NCI-H748 (cell line): ENCODE measurements around the gene NOS3.

Experiments used
- DNase-seq: peaks from one replicate; lab custom pipeline; 2025; ENCODE audit not compliant: unreplicated experiment; lab: John Stamatoyannopoulos, UW

The NOS3 gene

DNA sequence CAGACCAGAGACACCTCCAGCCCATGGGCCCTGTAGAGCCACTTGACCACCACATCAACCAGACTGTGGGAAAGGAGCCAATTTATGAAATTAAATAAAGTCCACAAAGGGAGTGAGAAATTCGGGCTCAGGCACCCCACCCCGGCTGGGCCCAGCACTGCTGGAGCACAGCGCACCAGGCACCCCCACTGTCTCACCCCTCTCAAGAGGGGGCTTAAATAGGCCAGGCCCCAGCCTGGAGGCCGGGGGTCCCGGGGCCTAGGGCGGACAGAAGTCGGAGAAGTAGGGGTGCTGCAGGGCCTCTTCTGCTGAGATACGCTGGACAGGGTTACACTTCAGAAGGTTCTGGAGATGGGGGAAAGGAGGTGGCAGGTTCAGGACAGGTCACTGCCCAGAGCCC lies 62.9 kb downstream of the NOS3 start:
- DNase-seq = no peak

- no peak for DNase-seq
These were observed 65.5 kb downstream of the NOS3 start for GRCh38 chr7:151056283-151056665.

- no peak for DNase-seq
These were observed 66.1 kb downstream of the NOS3 start for GRCh38 chr7:151056666-151057505.

DNA sequence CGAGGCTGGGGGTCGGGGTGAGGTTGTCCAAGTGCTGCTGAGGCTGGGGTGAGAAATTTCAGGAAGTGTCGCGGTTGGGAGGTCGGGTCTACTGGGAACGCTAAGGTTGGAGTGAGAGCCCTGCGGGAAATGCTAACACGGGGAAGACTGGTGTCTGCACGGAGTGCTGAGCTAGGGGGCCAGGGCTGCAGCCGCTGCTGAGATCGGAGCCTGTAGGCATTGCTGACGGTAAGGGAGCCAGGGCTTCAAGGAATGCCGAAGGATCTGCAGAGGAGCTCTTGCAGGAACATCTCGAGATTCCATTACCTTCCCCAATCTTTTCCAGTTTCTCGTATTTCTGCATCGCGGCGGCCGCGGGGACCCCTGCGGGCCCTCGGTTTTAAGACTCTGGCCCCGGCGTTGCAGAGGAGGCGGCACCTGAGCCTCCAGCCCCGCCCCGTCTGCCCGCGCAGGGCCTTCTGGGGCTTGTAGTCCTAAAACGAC lies 66.7 kb downstream of the NOS3 start, which contains the start of gene CDK5:
Gene CDK5 (minus strand): TSS at position 392 of the 483 bp plus-strand sequence. CDS start 49 bp downstream, at position 343.
- DNase-seq = peak; percentile 83

DNA sequence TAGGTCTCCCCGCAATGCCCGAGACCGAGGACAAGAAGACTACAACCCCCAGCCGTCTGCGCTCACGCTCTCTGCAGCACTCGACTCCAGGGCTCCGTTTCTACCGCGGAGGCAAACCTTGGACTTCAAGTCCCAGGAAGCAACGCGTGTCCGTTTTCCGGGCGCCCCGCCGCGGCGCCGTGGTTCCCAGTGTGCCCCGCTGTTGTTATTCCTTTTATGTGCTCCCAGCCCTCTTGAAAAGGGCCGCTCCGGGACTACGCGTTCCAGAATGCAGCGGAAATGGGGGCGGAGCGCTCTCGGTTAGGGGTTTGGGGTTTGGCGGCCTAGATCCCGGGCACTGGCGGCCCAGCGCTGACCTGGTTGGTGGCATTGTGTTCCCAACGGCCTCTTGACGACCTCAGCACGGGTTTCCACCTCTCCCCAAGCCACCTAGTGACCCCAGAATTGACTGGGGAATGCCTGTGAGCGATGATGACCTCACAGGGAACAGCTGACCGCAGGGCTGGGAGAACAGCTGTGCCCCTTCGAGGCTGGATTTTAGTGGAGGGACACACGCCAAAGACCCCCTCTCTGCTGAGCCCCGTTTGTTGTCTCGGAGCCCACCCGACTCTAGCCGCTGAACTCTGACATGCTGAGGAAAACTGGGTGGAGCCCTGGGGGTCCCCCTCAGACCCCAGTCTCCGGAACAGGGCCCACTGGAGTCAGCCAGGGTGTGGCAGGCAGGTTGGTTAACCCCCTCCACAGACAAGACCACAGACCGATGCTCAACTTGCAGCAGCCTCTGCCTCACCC lies 67.4 kb downstream of the NOS3 start:
- peak; percentile 100 for DNase-seq

- DNase-seq = peak; percentile 42
These were observed 68.1 kb downstream of the NOS3 start for GRCh38 chr7:151058781-151059366.

GRCh38 chr7:151059367-151060112 lies 68.7 kb downstream of the NOS3 start, which contains the start of gene SLC4A2:
TSS of gene SLC4A2 (plus strand) at chr7:151059589. CDS start at chr7:151061988, 2,399 bp downstream.
- DNase-seq = peak; percentile 84

DNA sequence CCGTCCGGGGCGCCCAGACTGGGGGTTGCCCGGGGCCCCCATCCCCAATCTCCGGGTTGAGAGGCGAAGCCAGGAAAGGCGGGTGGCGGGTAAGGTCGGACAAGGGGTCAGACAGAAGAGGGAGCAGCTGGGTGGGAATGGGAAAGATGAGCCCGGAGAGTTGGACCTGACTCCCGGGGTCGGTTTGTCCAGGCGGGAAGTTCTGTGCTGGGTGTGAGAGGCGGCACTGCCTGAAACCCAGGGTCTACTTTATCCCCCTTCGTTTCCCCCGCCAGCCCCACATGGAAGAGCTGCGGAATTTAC lies 69.2 kb downstream of the NOS3 start:
- no peak for DNase-seq

DNA sequence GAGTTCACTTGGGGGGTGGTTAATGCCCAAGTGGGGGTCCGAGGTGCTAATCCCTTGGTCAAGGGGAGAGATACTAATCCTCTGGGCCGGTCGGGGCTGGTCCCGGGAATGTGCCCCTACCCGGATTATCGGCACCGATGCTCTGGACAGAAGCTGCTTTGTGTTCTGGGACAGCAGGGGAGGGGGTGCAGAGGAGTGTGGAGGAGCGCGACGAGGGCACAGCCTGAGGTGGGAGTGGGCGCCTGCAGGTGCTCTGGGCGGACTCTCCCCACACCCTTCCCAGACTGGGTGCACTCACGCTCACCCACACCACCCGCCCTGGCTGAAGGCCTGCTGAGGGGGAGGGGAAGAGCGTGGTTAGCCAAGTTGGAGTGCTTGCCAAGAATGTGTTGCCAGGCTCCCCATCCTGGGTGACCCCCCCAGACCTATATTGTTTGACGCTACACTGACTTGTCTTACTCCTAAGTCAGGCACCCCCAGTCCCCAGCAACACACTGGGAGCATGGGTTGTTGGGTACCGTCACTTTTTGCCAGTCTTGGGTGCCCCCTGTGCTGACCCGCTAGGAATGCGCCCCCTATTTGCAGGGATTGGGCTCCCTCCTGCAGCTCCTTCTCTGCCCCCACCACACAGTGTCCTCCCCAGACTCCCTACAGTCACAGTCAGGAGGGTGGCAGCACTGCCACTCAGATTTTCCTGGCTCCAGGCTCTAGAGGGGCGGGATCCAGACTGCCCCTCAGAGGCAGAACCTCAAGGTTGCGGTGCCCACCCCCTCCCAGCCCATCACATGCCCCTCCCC lies 69.8 kb downstream of the NOS3 start:
- DNase-seq = peak; percentile 25

- no peak for DNase-seq
These were observed 70.6 kb downstream of the NOS3 start for GRCh38 chr7:151061213-151062110.

GRCh38 chr7:151062111-151062398 lies 71.2 kb downstream of the NOS3 start:
- no peak for DNase-seq

DNA sequence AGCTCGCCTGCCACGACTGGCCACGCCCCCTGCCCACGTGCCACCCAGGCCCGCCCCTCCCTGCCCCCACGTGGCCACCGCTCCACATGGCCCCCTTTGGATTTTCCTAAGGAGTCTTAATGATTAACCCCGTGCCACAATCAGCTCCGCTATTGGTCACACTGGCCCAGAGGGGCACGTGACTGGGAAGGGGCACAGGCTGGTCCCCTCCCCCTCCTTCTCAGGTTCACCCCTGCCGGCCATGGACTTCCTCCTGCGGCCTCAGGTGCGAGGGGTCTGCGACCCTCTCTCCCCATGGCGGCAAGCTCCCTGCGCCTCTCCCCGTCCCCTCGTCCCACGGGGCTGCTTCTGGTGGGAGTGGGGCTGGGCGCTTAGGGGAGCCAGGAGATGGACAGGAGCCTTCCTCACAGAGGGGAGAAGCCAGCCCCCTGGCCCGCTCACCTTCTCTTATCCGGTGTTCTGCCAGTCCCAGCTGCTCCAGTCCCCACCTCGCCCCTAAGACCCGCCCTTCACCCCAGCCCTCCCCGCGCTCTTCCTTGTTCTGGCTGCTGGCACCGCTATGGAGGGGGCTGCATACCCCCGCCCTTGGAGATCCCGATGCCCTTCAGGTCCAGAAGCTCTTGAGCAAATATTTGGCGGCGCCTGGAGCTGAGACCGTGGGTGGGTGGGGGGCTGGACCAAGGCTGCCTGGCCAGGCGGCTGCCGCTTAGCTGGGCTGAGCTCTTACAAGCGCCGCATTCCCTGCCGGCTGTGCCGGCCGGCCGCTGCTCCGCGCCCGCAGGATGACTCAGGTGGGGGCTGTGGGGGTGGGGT lies 71.8 kb downstream of the NOS3 start:
- peak; percentile 35 for DNase-seq

- no peak for DNase-seq
These were observed 72.4 kb downstream of the NOS3 start for GRCh38 chr7:151063212-151063561.
